H1 (cell line): ENCODE results near the gene ZDHHC3. TPM values are rescaled to one million over a fixed set of nuclear protein-coding genes. Genes with fewer than 3 reads are reported as not detected.

ENCODE experiments used
- MAX ChIP-seq: IDR thresholded peaks from 2 replicates; pipeline ENCODE4 v1.6.1; 2012; ENCODE audit warnings: inconsistent platforms
- NANOG ChIP-seq: IDR thresholded peaks from 2 replicates; pipeline ENCODE4 v1.6.1; 2011; ENCODE audit warnings: low read length, low read depth, mild to moderate bottlenecking, inconsistent platforms; ENCODE audit not compliant: insufficient read depth, poor library complexity, severe bottlenecking
- POLR2A ChIP-seq, 2 experiments: IDR thresholded peaks; 1 replicate in 1 of 2; 2 replicates in 1 of 2; pipeline ENCODE4 v1.6.1; 2011; ENCODE audit warnings: low read depth in 2 of 2, low read length in 2 of 2, mild to moderate bottlenecking in 2 of 2; ENCODE audit errors: control extremely low read depth in 1 of 2
- RAD21 ChIP-seq, 2 experiments: IDR thresholded peaks in 1 of 2; conservative IDR thresholded peaks in 1 of 2; 2 replicates each; pipeline ENCODE4 v1.6.1; 2011; ENCODE audit warnings: low read depth in 2 of 2, low read length in 2 of 2, improper control_type of control experiment in 1 of 2, inconsistent platforms in 1 of 2, mild to moderate bottlenecking in 1 of 2, moderate library complexity in 1 of 2
- RNF2 ChIP-seq: fragments of 200-900, 300-1000 bp; sonication (generic); IDR thresholded peaks from 2 replicates; pipeline ENCODE4 v1.7.1; 2016; ENCODE audit warnings: borderline replicate concordance, low read depth, mild to moderate bottlenecking, antibody characterized with exemption, low read length; ENCODE audit not compliant: poor library complexity, severe bottlenecking; ENCODE audit errors: missing control alignments
- TAF1 ChIP-seq: IDR thresholded peaks from 2 replicates; pipeline ENCODE4 v1.6.1; 2011; ENCODE audit warnings: mild to moderate bottlenecking, low read depth, low read length
- polyA plus RNA-seq, 7 experiments: library from polyadenylated mRNA; depleted of rRNA in 3 of 7; stranded (reverse) in 5 of 7; unstranded in 2 of 7; fragments of >200 nt in 5 of 7; fragments of 200-250 nt in 2 of 7; gene quantifications; 1 replicate in 5 of 7; 2 replicates in 1 of 7; 4 replicates in 1 of 7; pipeline versions ENCODE4 v1.2.1 to v1.2.3, GENCODE V29; 2011 to 2013; ENCODE audit warnings: missing spikeins in 2 of 7, mixed read lengths in 2 of 7
- total RNA-seq: library from RNA; stranded (reverse); fragmentation: NEBNext Ultra II Directional; extraction: Animal tissue kit (Norgen Biotek cat#: 25700); gene quantifications from 2 replicates; pipeline ENCODE4 v1.2.1, GENCODE V29; 2021

ZDHHC3 gene
- total and polyA plus RNA-seq, 2 of the 8 experiments (the other 6 are each of a cell fraction or from before 2014, with no cell fraction given), result 77.4 to 88.7 TPM

GRCh38 chr3:44992555-44993470 is 16.8 kb upstream of the ZDHHC3 start (continued):
- TF ChIP-seq RAD21 (IDR thresholded peaks at IDR 0.05 in 1 of 2, conservative IDR thresholded peaks at IDR 0.05 in 1 of 2; ENCODE audit: low read depth in 2 of 2, low read length in 2 of 2) (peak in 1 of 2 experiments; percentile 40; a peak in 3 of 4 replicates), POLR2A (IDR thresholded peaks at IDR 0.05; ENCODE audit: control extremely low read depth in 1 of 2, low read depth in 2 of 2, low read length in 2 of 2) (no peak), RNF2 (no peak), NANOG (no peak), TAF1 (0 out of 2 replicates have a peak, but pooled peaks have one; percentile 0), MAX (no peak)
